ENCODE data around the gene ATF1.

- TF ChIP-seq POLR2A (IDR thresholded peaks at IDR 0.05; ENCODE audit: low read length) (no peak), GATA1 (IDR thresholded peaks at IDR 0.05; ENCODE audit: low read depth, low read length) (no peak)
Measured at GRCh38 chr12:50839042-50839441, 75.1 kb downstream of the ATF1 start.
